HEK293T (cell line): Measurements from ENCODE around the gene ACACB.
"Not testable (repeated sequence)": the region's sequence is repeated elsewhere in the genome, so short reads cannot be mapped to it uniquely, and the experiment has no call there.

Source experiments
- CTCF ChIA-PET: fragments of 350-600 bp; formaldehyde crosslinking; extraction: SDS; loops from one replicate; lab custom pipeline; 2021; ENCODE audit warnings: antibody characterized with exemption, inconsistent platforms; lab: Yijun Ruan, JAX
- POLR2A ChIA-PET: fragments of 350-600 bp; formaldehyde crosslinking; extraction: SDS; loops from one replicate; lab custom pipeline; 2020; ENCODE audit warnings: antibody characterized with exemption, inconsistent platforms; lab: Yijun Ruan, JAX
- DNase-seq: peaks from one replicate; pipeline ENCODE4 v3.0.0; 2012; ENCODE audit warnings: mixed read lengths; ENCODE audit errors: extremely low spot score
- ARNT ChIP-seq: fragments of 450-650 bp; IDR thresholded peaks from 2 replicates; pipeline ENCODE4 v1.6.1; 2017; ENCODE audit warnings: mild to moderate bottlenecking
- BHLHE40 ChIP-seq: fragments of 450-650 bp; IDR thresholded peaks from 2 replicates; pipeline ENCODE4 v1.6.1; 2016; ENCODE audit warnings: mild to moderate bottlenecking, moderate library complexity, borderline replicate concordance
- CTBP1 ChIP-seq: fragments of 450-650 bp; IDR thresholded peaks from 2 replicates; pipeline ENCODE4 v1.6.1; 2016; ENCODE audit warnings: borderline replicate concordance
- ELF4 ChIP-seq: fragments of 450-650 bp; IDR thresholded peaks from 2 replicates; pipeline ENCODE4 v1.6.1; 2017; ENCODE audit warnings: antibody characterized with exemption
- FOXA1 ChIP-seq: fragments of 450-650 bp; IDR thresholded peaks from 2 replicates; pipeline ENCODE4 v1.6.1; 2016; ENCODE audit warnings: mild to moderate bottlenecking
- FOXK2 ChIP-seq: fragments of 450-650 bp; IDR thresholded peaks from 2 replicates; pipeline ENCODE4 v1.6.1; 2016; ENCODE audit warnings: mild to moderate bottlenecking
- FOXM1 ChIP-seq: fragments of 450-650 bp; IDR thresholded peaks from 2 replicates; pipeline ENCODE4 v1.6.1; 2017; ENCODE audit warnings: mild to moderate bottlenecking, borderline replicate concordance
- HDGF ChIP-seq: fragments of 450-650 bp; IDR thresholded peaks from 2 replicates; pipeline ENCODE4 v1.6.1; 2017; ENCODE audit warnings: antibody characterized with exemption, borderline replicate concordance
- L3MBTL2 ChIP-seq: fragments of 450-650 bp; conservative IDR thresholded peaks from 2 replicates; pipeline ENCODE4 v1.6.1; 2016; ENCODE audit warnings: mild to moderate bottlenecking
- LEF1 ChIP-seq: fragments of 450-650 bp; IDR thresholded peaks from 2 replicates; pipeline ENCODE4 v1.6.1; 2017; ENCODE audit warnings: mild to moderate bottlenecking, borderline replicate concordance
- NFRKB ChIP-seq: fragments of 450-650 bp; IDR thresholded peaks from 2 replicates; pipeline ENCODE4 v1.6.1; 2016; ENCODE audit warnings: mild to moderate bottlenecking, moderate library complexity
- SP1 ChIP-seq: fragments of 450-650 bp; IDR thresholded peaks from 2 replicates; pipeline ENCODE4 v1.6.1; 2017
- SUZ12 ChIP-seq: fragments of 450-650 bp; IDR thresholded peaks from 2 replicates; pipeline ENCODE4 v1.6.1; 2016; ENCODE audit warnings: mild to moderate bottlenecking
- TARDBP ChIP-seq: fragments of 450-650 bp; IDR thresholded peaks from 2 replicates; pipeline ENCODE4 v1.6.1; 2016
- ZNF384 ChIP-seq: fragments of 450-650 bp; IDR thresholded peaks from 2 replicates; pipeline ENCODE4 v1.6.1; 2016
- TF ChIP-seq, protein P1 (sequence below): fragments of 450-650 bp; IDR thresholded peaks from 2 replicates; pipeline ENCODE4 v1.6.1; 2016

The ACACB gene

DNA sequence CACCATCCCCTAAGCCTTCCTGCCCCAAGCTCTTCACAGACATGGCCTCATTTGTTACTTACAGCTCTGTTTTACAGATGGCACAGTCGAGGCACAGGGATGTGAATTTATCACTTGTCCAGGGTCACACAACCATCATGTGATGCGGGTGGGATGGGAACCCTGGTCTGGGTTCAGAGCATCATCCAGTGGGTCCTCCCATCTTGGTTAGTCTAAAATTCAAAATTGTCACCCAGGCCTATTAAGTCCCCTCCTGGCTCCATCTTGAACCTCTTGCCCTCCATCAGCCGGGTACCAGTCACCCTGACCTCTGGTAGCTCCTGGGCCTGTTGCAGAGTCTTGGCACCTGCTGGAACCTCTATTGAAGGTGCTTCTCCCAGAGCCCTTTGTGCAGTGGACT is 52.9 kb downstream of the ACACB start:
- ChIA-PET CTCF (no interaction called here), POLR2A (no interaction called here)
- TF ChIP-seq, protein P1, sequence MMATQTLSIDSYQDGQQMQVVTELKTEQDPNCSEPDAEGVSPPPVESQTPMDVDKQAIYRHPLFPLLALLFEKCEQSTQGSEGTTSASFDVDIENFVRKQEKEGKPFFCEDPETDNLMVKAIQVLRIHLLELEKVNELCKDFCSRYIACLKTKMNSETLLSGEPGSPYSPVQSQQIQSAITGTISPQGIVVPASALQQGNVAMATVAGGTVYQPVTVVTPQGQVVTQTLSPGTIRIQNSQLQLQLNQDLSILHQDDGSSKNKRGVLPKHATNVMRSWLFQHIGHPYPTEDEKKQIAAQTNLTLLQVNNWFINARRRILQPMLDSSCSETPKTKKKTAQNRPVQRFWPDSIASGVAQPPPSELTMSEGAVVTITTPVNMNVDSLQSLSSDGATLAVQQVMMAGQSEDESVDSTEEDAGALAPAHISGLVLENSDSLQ = no peak
- DNase-seq = no peak

DNA sequence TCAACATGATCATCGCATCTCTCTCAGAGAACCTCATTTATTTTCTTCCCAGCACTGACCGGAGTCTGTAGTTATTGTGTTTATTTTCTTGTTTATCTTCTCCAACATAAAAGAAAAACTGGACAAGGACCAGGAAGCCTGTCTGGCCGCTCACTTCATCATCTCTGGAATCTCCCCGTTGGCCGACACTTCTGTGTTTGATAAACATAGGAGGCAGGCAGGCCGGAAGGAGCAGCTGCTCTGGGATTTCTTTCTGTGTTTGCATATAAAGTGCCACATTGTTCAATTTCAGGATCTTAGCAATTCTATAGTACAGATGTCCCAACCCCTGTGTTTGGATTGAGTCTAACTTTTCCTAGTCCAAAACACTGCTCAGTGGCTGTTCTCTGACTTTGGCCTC is 53.3 kb downstream of the ACACB start:
- POLR2A ChIA-PET = no interaction called here

DNA sequence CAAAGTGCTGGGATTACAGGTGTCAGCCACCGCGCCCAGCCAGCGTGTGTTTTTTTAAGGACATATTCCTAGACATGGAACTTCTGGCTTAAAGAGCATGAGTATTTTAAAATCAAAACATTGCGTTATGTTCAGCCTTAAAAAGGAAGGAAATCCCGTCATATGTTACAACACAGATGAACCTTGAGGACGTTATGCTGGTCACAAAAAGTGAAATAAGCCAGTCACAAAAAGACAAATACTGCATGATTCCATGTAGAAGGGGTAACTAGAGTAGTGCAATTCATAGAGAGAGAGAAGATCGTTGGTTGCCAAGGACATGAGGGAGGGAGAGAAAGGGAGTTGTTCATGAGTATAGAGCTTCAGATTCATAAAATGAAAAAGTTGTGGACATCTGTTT is 53.9 kb downstream of the ACACB start:
- POLR2A ChIA-PET = no interaction called here
- TF ChIP-seq ZNF384 (no peak), ARNT (no peak), FOXA1 (no peak), L3MBTL2 (no peak), SUZ12 (no peak), FOXM1 (no peak), CTBP1 (no peak), HDGF (no peak), NFRKB (no peak), TARDBP (no peak), LEF1 (no peak), ELF4 (no peak), BHLHE40 (no peak)
- TF ChIP-seq, protein P1 = no peak
- CTCF ChIA-PET = no interaction called here
- DNase-seq = no peak

More for the DNA sequence above, 53.3 kb downstream of the ACACB start:
- TF ChIP-seq SUZ12 = no peak
- TF ChIP-seq BHLHE40 = no peak
- TF ChIP-seq, protein P1 = no peak
- no peak for TF ChIP-seq ELF4
- TF ChIP-seq SP1 = no peak
- TF ChIP-seq FOXM1 = no peak
- no peak for TF ChIP-seq FOXK2
- TF ChIP-seq ARNT = no peak
- TF ChIP-seq NFRKB = no peak
- no peak for TF ChIP-seq HDGF
- TF ChIP-seq TARDBP = no peak
- TF ChIP-seq FOXA1 = no peak
- TF ChIP-seq CTBP1 = no peak
- TF ChIP-seq L3MBTL2 = no peak
- no peak for TF ChIP-seq LEF1
- no peak for TF ChIP-seq ZNF384
- no peak for DNase-seq
- CTCF ChIA-PET = no interaction called here

DNA sequence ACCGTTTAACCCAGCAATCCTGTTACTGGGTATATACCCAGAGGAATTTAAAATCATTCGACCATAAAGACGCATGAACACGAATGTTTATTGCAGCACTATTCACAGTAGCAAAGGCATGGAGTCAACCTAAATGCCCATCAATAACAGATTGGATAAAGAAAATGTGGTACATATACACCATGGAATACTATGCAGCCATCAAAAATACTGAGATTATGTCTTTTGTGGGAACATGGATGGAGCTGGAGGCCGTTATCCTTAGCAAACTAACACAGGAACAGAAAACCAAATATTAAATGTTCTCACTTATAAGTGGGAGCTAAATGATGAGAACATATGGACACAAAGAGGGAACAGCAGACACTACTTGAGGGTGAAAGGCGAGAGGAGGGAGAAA is 56.4 kb downstream of the ACACB start:
- CTCF ChIA-PET, DNase-seq, POLR2A ChIA-PET: not testable (repeated sequence)

DNA sequence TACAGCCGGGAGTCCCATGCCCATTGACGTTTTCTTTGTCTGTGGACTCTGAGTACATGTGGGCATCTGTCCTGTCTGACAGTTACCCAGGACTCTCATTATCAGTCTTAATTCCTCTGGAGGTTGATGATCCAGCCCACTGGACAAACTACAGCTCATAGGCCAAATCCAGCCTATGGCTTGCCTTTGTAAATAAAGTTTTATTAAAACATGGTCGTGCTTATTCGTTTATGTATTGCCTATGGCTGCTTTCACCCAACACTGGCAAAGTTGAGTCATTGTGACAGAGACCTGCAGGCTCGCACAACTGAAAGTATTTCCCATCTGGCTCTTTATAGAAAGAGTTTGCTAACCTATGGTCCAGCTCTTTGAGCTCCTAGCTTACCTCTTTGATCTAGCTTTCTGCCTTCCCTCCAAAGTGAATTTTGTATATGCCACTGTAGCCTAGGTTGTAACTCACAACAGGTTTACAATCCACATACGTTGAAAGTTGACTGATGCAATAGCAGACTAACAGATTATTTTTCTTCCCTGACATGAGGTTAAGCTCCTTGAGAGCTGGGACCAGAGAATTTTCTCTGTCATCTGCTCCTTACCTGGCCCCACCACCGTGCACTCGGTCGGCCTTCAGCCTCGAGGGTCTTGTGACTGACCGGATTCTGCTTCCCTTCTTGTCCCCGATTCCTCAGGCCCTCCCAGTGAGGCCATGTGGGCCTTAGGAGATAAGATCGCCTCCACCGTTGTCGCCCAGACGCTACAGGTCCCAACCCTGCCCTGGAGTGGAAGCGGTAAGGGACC is 57.3 kb downstream of the ACACB start:
- TF ChIP-seq ARNT = no peak
- TF ChIP-seq, protein P1 = no peak
- no peak for TF ChIP-seq NFRKB
- no peak for TF ChIP-seq ELF4
- TF ChIP-seq LEF1 = no peak
- TF ChIP-seq HDGF = no peak
- no peak for TF ChIP-seq SUZ12
- TF ChIP-seq CTBP1 = no peak
- no peak for TF ChIP-seq FOXA1
- DNase-seq = no peak
- POLR2A ChIA-PET = interaction anchor here (0.5 kb wide), 1 partner anchor 540 kb away, joined by 3 read pairs; the partner anchor contains the start of gene SELPLG
- CTCF ChIA-PET = no interaction called here

DNA sequence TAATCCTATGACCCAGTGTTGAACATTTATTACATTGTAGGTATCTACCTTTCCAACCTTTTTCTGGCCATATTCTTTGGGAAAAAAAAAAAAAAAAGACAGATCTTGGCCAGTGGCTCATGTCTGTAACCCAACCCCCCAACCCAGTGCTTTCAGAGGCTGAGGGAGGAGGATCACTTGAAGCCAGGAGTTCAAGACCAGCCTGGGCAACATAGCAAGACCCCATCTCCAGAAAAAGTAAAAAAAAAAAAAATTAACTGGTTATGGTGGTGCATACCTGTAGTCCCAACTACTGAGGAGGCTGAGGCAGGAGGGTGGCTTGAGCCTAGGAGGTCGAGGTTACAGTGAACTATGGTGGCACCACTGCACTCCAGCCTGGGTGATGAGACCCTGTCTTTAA is 58.1 kb downstream of the ACACB start:
- POLR2A ChIA-PET = interaction anchor here (0.7 kb wide), 1 partner anchor 81 kb away, joined by 3 read pairs; the partner anchor contains the start of gene ALKBH2
- TF ChIP-seq TARDBP = no peak
- TF ChIP-seq CTBP1 = no peak
- no peak for TF ChIP-seq ARNT
- TF ChIP-seq ZNF384 = no peak
- no peak for TF ChIP-seq SP1
- TF ChIP-seq ELF4 = no peak
- TF ChIP-seq L3MBTL2 = no peak
- TF ChIP-seq SUZ12 = no peak
- TF ChIP-seq HDGF = no peak
- TF ChIP-seq FOXK2 = no peak
- TF ChIP-seq FOXA1 = no peak
- TF ChIP-seq NFRKB = no peak
- TF ChIP-seq, protein P1 = no peak
- no peak for TF ChIP-seq BHLHE40
- no peak for TF ChIP-seq FOXM1
- no peak for DNase-seq
- CTCF ChIA-PET = no interaction called here
